COLO668 (cell line): ENCODE results near the gene CRISPLD2.

ENCODE experiments used
- DNase-seq: peaks from one replicate; lab custom pipeline; 2025; ENCODE audit not compliant: unreplicated experiment; lab: John Stamatoyannopoulos, UW

CRISPLD2 gene

DNA sequence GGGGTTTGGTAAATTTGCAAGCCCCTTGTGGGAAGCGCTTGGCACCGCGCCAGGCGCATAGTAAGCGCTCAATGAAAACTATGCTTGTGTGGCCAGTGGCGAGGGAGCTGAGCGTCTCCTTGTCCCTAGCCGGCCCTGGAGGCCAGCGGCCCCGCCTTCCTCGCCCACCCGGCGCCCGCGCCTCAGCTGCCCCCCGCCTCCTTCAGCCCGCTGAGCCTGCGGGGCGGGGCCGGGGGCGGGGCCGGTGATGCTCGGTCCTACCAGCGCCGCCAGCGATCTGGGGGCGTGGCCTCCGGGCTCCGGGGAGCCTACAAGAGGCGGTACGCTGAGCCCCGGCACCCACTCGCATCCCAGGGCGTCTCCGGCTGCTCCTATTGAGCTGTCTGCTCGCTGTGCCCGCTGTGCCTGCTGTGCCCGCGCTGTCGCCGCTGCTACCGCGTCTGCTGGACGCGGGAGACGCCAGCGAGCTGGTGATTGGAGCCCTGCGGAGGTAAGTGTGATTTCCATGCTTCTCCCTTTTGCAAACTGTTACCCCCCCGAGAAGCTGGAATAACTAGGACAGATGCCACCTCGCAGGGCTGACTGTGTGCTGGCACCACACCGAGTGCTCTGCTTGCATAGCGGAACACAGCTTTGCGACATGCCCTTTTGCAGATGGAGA lies at the start of gene CRISPLD2:
Gene CRISPLD2 (plus strand): TSS at position 342 of the 661 bp plus-strand sequence. CDS start 18,511 bp downstream, outside the sequence.
- DNase-seq = peak; percentile 91

DNA sequence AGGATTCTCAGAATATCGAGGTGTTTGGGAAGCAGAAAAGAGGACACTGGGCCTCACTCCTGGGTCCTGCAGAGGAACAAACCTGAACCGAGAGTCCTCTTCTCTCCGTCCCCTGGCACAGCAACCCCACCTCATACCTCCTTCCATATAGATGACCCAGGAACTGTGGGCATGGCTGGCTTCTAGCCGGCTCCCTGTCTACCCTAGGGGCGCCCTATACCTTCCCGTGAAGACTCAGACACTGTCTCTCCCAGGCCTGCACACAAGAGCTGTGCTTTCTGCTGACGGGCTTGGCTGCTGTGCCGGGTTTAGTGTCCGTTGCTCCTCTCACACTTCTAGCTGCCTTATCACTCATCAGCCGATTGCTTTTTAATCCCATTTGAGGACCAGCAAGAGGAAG lies 46.5 kb upstream of the CRISPLD2 start:
- DNase-seq = no peak

DNA sequence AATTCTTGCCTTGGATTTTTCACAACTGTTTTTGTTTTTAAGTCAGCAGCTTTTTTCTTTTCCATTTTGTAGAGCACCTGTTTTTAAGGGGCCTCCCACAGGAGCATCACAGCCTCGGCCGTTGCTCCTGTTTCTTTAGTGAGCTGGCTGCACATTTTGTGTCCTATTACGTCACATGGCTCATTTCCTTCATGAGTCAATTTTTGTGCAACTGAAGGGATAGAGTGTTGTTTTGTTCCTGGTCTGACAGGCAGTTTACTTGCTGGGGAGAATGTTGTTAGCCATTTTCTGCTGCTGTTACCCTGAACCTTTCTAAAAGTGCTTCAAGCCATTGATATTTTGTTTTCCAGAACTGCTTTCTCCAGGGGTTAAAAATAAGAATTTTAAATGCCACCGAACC lies 45.0 kb upstream of the CRISPLD2 start:
- no peak for DNase-seq

GRCh38 chr16:84775262-84775810 lies 44.4 kb upstream of the CRISPLD2 start:
- no peak for DNase-seq

DNA sequence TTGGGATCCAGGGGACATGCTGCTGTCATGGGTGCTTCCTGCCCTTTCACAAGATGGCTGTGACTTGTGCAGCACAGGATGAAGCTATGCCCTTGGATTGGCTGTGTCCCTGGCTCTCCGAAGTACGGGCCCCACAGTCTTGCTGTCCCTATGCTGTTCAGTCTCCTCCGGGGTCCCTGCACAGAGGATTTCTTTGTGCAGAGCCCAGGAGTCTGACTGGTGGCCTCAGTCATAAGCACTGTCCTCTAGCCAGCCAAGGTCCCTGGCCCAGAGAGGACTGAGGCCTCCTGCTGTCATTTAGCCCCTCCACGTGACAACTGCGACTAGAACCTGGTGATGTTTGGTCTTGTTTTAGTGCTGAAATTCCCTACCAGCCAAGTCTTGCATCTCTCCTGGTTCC lies 42.4 kb upstream of the CRISPLD2 start:
- no peak for DNase-seq

- no peak for DNase-seq
These were observed 41.1 kb upstream of the CRISPLD2 start for GRCh38 chr16:84778720-84779119.

GRCh38 chr16:84780063-84780462 lies 39.7 kb upstream of the CRISPLD2 start:
- no peak for DNase-seq

DNA sequence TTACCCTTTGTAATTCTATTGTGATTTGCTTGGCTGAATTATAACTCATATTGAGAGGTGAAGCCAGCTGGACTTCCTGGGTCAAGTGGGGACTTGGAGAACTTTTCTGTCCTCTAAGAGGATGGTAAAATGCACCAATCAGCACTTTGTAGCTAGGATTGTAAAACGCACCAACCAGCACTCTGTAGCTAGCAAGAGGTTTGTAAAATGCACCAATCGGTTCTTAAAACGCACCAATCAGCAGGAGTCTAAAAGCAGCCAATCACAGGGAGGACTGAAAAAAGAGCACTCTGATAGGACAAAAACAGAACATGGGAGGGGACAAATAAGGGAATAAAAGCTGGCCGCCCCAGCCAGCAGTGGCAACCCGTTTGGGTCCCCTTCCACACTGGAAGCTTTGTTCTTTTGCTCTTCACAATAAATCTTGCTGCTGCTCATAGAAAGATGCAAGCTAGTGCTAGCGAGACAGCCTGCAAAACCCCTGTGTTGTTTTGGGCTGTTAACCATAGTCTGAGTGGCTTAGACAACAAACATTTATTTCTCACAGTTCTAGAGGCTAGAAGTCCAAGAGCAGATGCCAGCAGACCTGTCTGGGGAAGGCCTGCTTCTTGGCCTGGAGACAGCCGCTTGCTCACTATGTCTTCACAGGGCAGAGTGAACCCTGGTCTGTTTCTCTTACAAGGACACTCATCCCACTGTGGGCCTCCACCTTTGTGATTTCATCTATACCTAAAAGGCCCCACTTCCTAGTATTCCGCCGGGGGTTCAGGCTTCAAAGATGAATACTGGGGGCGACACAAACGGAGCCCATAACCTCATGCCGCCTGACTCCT lies 39.0 kb upstream of the CRISPLD2 start:
- no peak for DNase-seq

DNA sequence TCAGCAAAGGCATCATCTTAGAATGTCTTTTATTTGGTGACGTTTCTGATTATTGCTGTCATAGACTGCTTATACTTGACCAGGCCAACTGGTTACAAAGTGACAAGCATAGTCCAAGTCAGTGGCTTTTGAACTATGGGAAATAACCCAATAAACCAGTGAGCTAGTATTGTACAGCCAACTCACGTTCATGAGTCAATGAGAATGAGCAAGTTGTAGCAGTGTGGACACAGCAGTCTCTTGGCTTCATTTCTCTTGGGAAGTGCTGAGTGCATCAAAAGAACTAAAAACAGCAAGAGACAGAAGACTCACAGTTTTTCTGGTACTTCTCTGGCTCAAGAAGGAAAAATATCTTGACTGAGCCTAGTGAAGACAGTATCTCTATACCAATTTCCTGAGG lies 36.9 kb upstream of the CRISPLD2 start:
- no peak for DNase-seq

GRCh38 chr16:84785843-84786581 lies 33.8 kb upstream of the CRISPLD2 start:
- peak; percentile 82 for DNase-seq

- DNase-seq = peak; percentile 89
These were observed 33.1 kb upstream of the CRISPLD2 start for GRCh38 chr16:84786605-84787262.

DNA sequence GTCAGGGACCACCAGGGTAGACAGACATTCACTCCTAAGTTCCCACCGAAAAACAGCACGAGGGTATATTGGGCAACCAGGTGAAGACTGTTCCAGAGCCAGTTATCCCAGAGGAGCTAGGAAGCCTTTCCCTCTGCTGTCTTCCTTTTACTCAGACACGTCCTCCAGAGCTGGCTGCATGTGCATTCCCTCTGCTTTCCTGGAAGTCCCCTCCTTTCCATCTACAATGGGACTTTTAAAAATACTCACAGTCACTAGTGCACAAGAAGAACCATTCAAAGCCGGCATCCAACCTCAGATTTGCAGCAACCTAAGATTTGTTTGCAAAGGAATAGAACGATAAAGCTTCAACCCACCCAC lies 32.5 kb upstream of the CRISPLD2 start:
- DNase-seq = no peak

GRCh38 chr16:84788920-84789391 lies 30.8 kb upstream of the CRISPLD2 start:
- DNase-seq = no peak

- no peak for DNase-seq
These were observed 30.4 kb upstream of the CRISPLD2 start for GRCh38 chr16:84789431-84789830.

DNA sequence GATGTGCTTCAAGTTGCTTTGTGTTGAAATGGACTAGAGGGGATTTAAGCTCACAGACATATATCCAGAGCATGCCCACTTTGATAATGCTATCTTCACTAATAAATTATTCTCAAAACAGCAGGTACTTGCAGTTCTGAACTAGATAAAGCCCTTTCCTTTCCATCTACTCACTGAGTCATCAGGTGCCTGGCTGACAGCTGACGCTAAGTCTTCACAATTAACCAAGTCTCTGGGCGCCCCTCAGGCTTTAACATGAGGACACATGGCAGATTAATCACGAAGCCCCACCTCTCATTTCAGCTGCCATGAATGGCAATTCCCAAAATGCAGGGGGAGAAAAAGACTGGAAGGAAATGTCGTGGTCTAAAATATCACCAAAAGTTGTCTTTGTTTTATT lies 29.5 kb upstream of the CRISPLD2 start:
- DNase-seq = no peak

GRCh38 chr16:84791088-84791487 lies 28.7 kb upstream of the CRISPLD2 start:
- no peak for DNase-seq

DNA sequence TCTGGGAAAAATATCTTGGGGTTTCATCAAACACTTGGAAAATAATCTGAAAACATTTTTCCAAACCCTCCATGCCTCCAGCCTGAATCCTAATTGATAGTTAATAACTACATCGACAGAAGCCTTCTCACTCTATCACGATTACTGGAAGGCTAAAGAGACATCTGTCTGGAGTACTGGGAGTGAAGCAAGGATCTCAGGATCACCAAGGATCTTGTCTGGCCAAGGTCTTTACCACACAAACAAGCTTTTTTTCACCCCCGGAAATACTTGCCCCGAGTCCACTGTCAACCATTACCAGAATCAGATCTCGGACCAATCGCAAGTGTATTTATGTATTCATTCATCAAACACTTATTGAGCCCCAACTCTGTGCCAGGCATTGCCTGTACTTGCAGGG lies 28.3 kb upstream of the CRISPLD2 start:
- no peak for DNase-seq

DNA sequence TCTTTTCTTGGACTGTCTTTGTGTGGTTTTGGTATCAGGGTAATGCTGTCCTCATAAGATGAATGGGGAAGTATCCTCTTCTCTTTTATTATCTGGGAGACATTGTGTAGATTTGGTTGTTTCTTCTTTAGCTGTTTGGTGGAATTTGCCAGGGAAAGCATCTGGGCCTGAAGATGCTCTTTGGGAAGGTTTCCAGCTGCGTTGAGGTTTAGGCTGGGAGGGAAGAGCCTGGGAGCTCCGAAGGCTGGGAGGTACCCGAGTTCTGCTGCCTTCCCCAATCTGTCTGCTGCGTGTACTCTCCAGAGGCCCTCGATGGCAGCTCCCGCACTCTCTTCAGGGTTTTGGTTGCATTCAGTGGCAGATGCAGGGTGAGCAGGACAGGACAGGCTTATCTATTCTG lies 25.6 kb upstream of the CRISPLD2 start:
- DNase-seq = no peak

GRCh38 chr16:84794626-84795025 lies 25.2 kb upstream of the CRISPLD2 start:
- DNase-seq = no peak

DNA sequence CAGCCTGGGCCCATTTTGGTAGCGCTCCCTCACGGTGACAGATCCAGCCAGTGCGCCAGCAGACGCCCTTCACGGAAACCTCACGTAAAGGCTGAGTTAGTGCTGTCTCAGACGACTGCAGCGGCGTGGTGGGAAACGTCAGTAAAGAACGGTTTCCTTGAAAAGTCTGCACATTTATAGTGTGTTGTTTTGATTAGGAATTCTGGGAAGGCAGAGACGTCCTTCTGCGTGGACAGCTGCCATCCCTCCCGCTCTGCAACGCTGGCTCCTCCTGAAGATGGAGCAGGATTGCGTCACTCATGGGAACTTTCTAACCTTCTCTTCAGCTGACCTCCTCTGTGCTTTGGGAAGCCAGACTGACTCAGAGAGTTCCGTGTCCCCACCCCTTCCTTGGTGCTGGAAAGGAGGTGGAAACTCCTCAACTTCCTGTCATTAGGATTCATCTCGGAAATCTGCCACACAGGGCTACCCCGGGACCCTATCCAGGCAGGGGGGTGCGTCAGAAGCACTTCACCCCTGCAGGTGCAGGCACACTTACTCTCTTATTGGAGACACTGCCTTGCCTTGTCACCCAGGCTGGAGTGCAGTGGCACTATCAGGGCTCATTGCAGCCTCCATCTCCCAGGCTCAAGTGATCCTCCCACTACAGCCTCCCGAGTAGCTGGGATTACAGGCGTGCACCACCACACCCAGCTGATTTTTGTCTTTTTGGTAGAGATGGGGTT lies 24.3 kb upstream of the CRISPLD2 start:
- DNase-seq = no peak
